GM19099 (cell line): Measurements from ENCODE around the gene KRT35.

Experiments used
- POLR2A ChIP-seq: IDR thresholded peaks from 3 replicates; pipeline ENCODE4 v1.6.1; 2011; ENCODE audit warnings: low read depth; ENCODE audit not compliant: insufficient read length; ENCODE audit errors: extremely low read depth

Gene KRT35

DNA sequence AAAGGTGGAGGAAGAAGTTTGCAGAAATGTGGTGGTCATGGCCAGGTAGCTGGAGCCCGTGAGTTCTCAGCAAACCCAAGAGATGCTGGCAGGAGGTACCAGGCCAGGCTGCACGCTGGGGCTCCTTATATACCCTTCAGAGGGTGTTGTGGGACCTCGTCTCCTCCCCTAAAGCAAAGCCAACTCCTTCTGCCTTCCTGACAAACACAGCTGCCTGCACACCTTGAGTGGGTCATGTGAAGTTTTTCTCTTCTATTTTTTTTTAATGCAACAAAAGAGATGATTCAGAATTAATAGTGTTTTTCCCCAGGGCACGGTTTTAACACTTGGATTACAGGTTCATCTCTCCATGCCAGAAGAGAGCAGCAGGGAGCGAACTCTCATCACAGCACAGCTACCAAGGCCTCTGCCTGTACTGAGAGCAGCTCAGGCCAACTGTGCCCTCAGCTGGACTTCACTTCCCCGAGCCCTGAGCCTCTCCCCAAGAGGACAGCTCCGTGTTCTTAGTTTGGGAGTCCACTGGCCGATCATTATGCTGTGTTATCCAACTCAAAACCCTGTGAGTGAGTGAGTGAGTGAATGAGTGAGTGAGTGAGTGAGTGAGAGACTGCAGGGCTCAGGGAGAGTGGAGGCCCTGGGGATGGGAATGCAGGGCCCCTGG, 38.0 kb upstream of the KRT35 start, which contains the start of gene KRT15:
Gene KRT15 (minus strand): TSS at position 102 of the 661 bp plus-strand sequence. CDS start 63 bp downstream, at position 39.
- TF ChIP-seq POLR2A: no peak

- no peak for TF ChIP-seq POLR2A
Measured at GRCh38 chr17:41518031-41518430, 37.1 kb upstream of the KRT35 start.

- TF ChIP-seq POLR2A: no peak
Measured at GRCh38 chr17:41516830-41517283, 35.9 kb upstream of the KRT35 start.

GRCh38 chr17:41516147-41516829, 35.3 kb upstream of the KRT35 start:
- TF ChIP-seq POLR2A: no peak

DNA sequence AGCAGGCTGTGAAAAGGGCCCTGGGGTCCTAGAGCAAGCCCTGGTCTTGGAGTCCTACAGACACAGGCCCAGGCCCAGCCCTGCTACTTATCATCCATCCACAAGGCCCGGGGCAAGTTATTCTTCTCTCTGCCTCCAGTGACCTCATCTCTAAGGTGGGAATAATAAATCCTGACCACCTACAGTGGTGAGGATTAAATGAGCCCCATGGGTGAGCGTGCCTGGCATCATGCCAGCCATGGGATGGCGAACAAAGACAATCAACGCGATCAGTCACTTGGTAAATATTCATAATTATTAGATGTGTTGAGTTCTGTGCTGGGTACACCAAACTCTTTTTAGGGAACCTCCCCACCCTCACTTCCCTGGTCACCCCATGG, 32.2 kb upstream of the KRT35 start:
- no peak for TF ChIP-seq POLR2A

DNA sequence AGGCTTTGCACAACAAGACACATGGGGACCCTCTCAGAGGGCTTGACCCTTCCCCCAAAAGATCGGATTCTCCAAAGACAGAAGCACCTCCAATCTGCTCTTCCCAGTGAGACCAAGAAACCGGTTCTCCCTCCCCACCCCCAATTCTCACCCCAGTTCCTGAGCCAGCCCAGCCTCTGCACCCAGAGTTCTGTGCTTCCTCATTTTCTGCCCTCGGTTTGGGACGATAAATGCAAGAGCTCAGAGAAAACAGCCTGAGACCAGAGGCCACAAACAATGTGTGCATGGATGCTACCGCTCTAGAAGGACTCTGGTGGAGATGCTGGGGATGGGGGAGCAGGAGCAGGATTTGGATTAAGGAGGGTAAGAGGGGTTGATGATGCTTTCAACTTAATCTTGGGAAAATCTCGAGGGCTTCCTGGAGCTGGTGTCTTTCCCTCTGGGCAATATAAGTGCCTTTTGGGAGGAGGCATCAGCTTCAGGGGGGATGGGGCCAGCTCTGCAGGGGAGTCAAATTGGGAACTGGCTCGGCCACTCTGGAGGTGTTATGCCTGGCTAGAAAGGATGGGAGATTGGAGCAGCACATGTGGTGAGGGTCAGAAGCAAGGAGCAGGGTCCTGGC, 31.7 kb upstream of the KRT35 start:
- no peak for TF ChIP-seq POLR2A

DNA sequence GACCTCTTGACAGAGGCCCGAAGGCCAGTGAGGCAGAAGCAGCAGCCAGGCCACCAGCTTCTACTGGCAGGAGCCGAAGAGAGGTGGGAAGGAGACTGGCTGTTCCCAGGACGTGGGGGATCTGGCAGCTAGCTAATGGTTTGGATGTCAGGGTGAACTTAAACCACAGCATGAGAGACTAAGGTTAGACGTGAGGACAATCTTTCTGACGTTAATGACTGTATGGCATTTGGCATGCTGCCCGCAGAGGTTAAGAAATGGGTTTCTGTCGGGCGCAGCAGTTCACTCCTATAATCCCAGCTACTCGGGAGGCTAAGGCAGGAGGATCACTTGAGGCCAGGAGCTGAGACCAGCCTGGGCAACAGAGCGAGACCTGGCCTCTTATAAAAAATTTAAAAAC, 30.8 kb upstream of the KRT35 start:
- TF ChIP-seq POLR2A: no peak

- no peak for TF ChIP-seq POLR2A
Measured at GRCh38 chr17:41511116-41511515, 30.2 kb upstream of the KRT35 start.

GRCh38 chr17:41510251-41511065, 29.5 kb upstream of the KRT35 start:
- no peak for TF ChIP-seq POLR2A

GRCh38 chr17:41507315-41507880, 26.4 kb upstream of the KRT35 start:
- no peak for TF ChIP-seq POLR2A

DNA sequence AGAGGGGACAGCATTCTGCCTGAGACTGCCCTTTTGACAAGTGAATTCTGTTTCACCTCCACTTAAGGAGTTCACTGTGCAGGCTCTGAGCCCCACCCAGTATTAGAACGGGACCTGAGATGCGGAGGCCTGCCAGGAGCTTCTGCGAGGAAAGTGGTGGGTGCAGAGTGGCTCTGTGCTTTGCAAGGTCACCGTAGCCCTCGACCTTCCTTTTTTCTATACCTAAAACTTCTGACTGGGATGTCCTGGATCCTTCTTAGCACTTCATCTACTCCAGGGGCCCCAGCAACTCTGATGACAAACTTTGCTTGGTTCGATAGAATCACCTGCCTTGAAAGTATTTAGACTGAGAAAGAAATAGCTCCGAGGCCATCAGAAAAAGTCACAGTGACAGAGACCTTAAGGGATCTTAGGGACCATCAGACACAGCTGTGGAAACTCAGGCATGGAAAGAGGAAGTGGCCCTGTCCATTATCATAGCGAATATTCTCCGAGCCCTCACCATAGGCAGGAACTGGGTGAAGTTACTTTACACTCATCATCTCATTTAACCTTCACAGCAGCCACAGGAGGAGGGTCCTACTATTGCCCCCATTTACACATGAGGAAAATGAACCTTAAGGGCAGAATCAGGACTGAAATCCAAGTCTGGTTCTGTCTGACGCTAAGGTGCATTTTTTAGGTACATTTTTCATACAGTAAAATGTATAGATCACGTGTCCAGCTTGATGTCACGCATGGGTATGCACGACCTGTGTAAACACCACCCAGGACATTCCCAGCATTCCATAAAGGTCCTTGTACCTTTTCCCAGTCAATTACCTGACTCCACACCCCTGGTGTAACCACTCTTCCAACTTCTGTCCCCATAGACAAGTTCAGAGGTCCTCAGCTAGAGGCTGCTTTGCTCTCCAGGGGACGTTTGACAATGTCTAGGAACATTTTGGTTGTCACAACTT, 25.1 kb upstream of the KRT35 start:
- TF ChIP-seq POLR2A: no peak

DNA sequence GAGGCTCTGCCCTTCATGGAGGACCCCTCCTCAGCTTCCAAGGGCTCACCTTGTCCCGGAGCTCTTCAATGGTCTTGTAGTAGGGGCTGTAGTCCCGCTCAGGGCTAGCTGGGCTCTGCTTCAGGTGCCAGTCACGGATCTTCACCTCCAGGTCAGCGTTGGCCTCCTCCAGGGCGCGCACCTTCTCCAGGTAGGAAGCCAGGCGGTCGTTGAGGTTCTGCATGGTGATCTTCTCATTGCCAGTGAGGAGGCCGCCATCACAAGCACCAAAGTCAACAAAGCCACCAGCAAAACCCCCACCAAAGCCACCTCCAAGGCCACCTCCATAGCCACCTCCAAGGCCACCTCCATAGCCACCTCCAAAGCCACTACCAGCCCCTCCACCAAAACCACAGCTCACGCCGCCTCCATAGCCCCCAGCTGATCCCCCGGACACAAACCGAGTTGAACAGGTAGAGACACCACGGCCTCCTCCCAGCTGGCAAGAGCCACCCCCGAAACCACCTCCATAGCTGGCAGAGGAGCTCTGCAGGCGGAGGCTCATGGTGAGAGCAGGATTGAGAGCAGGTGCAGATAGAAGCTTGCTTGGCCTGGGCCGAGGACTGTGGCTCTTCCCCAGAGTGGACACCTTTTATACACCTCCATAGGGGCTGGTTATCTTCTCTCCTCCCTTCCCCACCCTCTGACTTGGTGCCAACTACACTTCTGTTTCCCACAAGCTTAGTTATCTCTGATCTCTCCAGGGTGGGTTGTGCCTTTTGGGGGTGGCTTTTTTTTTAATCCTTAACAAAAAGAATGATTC, 24.3 kb upstream of the KRT35 start, which contains the start of gene KRT13:
Gene KRT13 (minus strand): TSS at position 606 of the 802 bp plus-strand sequence. CDS start 62 bp downstream, at position 544.
- TF ChIP-seq POLR2A: no peak
